ENCODE data around the gene PDE11A.

PDE11A gene

DNA sequence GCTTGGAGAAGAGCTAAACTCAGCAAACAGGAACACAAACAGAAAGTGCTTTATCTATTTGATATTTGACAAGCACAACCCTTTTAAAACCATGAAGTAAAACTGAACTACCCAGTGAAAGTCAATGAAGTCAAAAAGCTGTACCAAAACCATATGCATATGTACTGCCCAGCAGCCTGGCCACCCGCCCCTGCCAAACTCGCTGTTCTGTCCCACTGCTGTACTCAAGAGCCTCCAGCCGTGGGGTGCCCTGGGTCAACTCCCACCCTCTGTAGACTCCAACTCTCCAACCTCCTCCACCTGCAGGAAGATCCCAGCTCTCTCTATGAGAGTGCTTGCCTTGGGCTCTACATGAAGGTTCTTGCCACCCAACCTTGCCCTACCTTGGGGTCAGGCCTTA lies 411.8 kb downstream of the PDE11A start:
- TF ChIP-seq, protein P1, sequence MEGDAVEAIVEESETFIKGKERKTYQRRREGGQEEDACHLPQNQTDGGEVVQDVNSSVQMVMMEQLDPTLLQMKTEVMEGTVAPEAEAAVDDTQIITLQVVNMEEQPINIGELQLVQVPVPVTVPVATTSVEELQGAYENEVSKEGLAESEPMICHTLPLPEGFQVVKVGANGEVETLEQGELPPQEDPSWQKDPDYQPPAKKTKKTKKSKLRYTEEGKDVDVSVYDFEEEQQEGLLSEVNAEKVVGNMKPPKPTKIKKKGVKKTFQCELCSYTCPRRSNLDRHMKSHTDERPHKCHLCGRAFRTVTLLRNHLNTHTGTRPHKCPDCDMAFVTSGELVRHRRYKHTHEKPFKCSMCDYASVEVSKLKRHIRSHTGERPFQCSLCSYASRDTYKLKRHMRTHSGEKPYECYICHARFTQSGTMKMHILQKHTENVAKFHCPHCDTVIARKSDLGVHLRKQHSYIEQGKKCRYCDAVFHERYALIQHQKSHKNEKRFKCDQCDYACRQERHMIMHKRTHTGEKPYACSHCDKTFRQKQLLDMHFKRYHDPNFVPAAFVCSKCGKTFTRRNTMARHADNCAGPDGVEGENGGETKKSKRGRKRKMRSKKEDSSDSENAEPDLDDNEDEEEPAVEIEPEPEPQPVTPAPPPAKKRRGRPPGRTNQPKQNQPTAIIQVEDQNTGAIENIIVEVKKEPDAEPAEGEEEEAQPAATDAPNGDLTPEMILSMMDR (IDR thresholded peaks at IDR 0.05; ENCODE audit: extremely low read depth, insufficient read depth, missing control alignments) = no peak
- in situ Hi-C loops (cut with MboI; ENCODE audit: low pct_unique_long_range_greater_than_20kb, low sequenced_read_pairs, unreplicated experiment) = no loop called here
- no peak for DNase-seq (ENCODE audit: low spot score)

GRCh38 chr2:177658309-177658708 lies 414.3 kb downstream of the PDE11A start:
- in situ Hi-C loops (cut with MboI; ENCODE audit: low pct_unique_long_range_greater_than_20kb, low sequenced_read_pairs, unreplicated experiment) = no loop called here
- TF ChIP-seq, protein P1 (IDR thresholded peaks at IDR 0.05; ENCODE audit: extremely low read depth, insufficient read depth, missing control alignments) = no peak
- no peak for DNase-seq (ENCODE audit: low spot score)

GRCh38 chr2:177651833-177652232 lies 420.7 kb downstream of the PDE11A start:
- in situ Hi-C loops (cut with MboI; ENCODE audit: low pct_unique_long_range_greater_than_20kb, low sequenced_read_pairs, unreplicated experiment) = no loop called here
- TF ChIP-seq, protein P1 (IDR thresholded peaks at IDR 0.05; ENCODE audit: extremely low read depth, insufficient read depth, missing control alignments) = no peak
- no peak for DNase-seq (ENCODE audit: low spot score)

- no peak for DNase-seq (ENCODE audit: low spot score)
- TF ChIP-seq, protein P1 (IDR thresholded peaks at IDR 0.05; ENCODE audit: extremely low read depth, insufficient read depth, missing control alignments) = no peak
Measured at GRCh38 chr2:177649568-177650518, 422.7 kb downstream of the PDE11A start.

GRCh38 chr2:177646791-177647190 lies 425.8 kb downstream of the PDE11A start:
- TF ChIP-seq, protein P1 (IDR thresholded peaks at IDR 0.05; ENCODE audit: extremely low read depth, insufficient read depth, missing control alignments) = no peak
- in situ Hi-C loops (cut with MboI; ENCODE audit: low pct_unique_long_range_greater_than_20kb, low sequenced_read_pairs, unreplicated experiment) = no loop called here
- DNase-seq (ENCODE audit: low spot score) = no peak

More at GRCh38 chr2:177649568-177650518, 422.7 kb downstream of the PDE11A start:
- in situ Hi-C loops (cut with MboI; ENCODE audit: low pct_unique_long_range_greater_than_20kb, low sequenced_read_pairs, unreplicated experiment) = no loop called here

GRCh38 chr2:177646241-177646640 lies 426.3 kb downstream of the PDE11A start:
- DNase-seq (ENCODE audit: low spot score) = no peak
- TF ChIP-seq, protein P1 (IDR thresholded peaks at IDR 0.05; ENCODE audit: extremely low read depth, insufficient read depth, missing control alignments) = no peak
- in situ Hi-C loops (cut with MboI; ENCODE audit: low pct_unique_long_range_greater_than_20kb, low sequenced_read_pairs, unreplicated experiment) = no loop called here

All from GM13977 (cell line).